HG03575 (cell line): ENCODE data around the gene ABCC9.
"Not testable (repeated sequence)": the region's sequence is repeated elsewhere in the genome, so short reads cannot be mapped to it uniquely, and the experiment has no call there.

Experiments used
- ATAC-seq: cut with Tn5 transposase; IDR thresholded peaks from one replicate; pipeline ENCODE4 v1.9.1; 2021; ENCODE audit not compliant: unreplicated experiment, insufficient number of reproducible peaks, low FRiP score; ENCODE audit errors: extremely low read depth

Gene ABCC9

DNA sequence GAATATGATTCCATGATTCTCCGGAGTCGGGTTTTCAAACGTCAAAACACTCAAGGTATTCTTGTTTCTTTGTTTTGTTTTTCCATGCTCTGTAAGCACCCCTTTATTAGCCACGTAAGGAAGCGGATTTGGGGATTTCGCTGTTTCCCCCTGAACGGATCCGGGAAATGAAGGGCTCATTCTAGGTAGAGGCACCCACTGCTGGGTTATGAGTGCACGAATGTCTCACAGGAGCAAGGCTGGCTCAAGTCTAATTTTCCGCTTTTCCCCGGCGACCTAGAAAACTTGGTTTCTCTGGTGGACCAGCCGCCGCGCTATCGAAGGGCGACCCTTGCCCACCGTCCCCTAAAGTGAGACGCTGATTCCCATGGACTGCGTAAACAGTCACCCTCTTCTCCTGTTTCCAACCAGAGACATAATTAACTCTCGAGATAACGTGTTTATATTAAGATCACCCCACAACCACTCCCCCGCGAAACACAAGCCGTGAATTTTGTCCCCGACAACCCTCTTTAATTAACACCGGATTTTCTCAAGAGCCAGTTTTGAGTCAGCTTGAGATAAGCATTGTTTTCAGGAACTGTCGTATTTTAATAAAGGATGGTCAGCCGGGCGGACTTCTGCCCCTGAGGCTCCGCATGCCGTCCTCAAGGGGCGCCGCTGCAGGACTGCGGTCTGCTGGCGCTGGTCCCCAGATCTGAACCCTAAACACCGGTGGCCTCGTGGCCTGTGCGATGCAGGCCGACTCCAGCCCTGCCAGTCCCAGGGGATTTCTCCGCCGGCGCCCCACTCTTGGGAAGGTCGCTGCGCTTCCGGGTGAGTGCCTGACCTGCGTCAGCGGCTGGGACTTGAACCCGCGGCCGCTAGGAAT is 515 bp upstream of the ABCC9 start:
- no peak for ATAC-seq

DNA sequence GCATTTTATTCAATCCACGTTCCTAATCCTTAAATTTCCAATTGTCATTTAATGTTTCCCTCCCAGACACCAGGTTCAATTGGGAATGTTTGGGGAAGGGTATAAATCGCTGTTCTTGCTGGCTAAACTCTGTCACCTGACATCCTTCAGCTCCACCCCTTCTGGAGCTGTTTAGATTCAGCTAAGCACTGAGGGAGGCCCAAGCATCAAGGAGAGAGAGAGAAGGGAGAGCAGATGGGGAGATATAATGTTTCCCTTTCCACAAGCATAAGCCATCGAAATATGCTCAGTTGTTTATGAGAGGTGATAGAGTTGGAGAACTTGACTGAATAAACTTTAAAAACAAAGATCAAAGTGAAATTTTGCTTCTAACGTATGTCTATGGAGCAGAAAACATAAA is 1.8 kb downstream of the ABCC9 start:
- ATAC-seq, result no peak

DNA sequence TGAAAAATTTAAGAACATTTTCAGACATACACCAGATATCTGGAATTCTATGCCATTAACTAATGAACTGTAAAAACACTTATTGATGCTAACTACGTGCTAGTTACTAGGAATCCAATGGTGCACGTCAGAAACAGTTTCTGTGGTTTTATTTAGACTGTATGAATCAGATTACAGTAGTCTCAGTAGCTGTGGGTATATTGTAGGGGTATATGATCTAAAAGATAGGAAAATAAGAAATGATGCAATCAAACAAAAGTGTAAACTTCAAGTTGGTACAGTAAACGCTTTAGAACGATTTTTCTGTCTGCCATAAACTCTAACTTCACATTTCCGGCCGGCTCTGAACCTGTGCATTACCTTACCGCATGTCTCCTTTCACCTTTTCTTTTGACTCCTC is 2.3 kb downstream of the ABCC9 start:
- no peak for ATAC-seq

DNA sequence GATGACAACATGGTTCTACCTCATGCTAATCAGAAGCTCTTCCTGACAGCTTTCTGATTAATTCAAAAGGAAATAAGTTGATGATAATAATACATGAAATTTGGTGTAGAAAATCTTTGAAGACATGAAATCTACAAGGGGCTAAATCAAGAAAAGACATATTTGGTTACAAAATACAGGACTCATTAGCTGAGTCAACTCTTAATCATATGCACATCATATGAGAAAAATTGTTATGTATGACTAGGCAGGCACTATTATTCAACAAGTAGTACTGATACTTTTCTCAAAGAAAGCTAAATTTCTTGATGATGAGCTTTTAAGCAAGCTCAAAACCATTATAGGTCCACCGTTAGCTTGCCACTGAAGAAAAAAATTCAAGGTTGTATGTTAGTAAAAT is 7.1 kb downstream of the ABCC9 start:
- no peak for ATAC-seq

DNA sequence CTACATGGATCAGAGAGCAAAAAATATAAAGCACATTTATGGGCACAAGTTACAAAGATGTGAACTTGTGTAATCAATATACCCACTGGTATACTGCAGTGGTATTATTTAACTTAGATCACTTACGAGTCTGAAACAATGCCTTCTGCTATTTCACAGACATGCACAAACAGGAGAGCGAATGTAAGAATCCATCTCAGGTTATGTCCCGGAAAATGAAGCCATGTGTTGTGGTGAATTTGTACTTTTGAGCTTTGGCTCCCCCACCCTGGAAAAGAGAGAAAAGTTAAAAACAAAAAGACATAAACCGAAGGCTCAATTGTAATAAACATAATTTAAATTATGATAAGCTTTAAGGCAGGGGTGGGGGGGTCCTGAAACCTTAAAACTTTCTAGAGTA is 7.6 kb downstream of the ABCC9 start:
- no peak for ATAC-seq

DNA sequence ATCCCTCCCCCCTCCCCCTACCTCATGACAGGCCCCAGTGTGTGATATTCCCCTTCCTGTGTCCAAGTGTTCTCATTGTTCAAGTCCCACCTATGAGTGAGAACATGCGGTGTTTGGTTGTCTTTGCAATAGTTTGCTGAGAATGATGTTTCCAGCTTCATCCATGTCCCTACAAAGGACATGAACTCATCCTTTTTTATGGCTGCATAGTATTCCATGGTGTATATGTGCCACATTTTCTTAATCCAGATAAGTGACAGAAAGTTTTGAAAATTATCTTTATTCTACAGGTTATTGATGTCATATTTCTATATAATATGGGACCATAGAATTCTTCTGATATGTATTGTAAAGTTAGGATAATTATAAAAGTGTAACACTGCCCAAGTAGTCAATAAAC is 11.3 kb downstream of the ABCC9 start:
- not testable (repeated sequence) for ATAC-seq

DNA sequence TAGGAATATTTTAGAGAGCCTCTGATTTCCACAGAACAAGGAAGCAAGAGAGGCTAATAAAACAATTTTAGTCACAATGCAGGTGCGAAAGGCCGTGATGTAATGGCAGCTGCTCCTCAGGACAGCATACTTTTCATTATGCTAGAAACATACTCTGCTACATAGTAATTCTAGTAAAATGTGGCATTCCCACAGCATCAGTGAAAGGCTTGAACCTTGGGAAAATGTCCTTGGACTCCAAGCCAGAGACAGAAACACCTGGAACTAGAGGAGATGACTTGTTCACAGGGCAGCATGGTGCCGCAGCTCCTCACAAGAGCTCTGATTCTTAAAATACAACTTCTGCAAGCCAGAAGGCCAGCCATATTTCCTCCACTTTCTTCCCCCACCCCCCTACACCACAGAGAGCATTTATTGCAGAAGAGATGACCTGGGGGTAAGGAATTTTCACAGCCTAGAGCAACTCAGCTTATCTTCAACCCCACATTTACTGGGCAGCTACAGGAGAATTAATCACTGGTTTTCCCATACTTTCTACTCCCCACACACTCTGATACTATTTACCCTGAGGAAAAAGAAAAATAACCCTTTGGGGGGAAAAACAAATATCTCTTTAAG is 15.8 kb downstream of the ABCC9 start:
- no peak for ATAC-seq

DNA sequence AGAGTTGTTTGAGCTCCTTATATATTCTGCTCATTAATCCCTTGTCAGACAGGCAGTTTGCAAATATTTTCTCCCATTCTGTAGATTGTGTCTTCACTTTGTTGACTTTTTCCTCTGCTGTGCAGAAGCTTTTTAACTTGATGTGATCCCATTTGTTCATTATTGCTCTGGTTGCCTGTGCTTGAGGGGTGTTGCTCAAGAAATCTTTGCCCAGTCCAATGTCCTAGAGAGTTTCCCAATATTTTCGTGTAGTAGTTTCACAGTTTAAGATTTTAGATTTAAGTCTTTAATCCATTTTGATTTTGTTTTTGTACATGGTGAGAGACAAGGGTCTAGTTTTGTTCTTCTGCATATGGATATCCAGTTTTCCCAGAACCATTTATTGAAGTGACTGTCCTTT is 19.8 kb downstream of the ABCC9 start:
- ATAC-seq, result no peak

DNA sequence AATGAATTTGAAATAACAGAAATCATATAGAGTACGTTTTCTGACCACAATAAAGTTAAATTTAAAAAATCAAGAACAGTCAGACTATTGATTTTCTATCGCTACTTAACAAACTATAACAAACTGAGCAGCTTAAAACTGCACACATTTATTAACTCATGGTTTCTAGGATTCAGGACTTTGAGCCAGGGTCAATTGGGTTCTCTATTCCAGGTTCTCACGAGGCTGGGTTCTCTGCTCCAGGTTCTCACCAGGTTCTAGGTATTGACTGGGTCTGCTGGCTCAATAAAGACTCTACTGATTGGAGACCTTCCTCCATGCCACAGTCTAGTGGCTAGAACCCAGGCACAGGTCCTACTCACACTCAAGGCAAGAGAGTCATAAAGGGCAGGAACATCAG is 22.8 kb downstream of the ABCC9 start:
- ATAC-seq, result no peak

DNA sequence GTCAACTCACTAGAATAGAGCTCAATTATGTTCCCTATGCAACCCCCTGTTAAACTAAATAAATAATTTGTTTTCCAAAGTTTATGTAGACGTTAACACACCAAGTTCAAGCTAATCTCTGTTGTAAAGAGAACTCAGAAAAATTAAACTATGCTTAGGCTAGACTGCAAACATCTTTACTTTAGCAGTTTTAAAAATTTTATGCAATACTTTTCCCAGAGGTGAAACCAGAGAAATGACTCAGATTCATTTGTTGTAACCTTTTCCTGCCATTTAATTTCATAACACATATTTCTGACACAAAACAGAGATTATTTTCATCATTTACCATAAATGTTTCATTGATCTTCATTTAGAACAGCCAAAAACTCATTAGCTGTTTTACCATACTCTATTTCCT is 27.4 kb downstream of the ABCC9 start:
- no peak for ATAC-seq

DNA sequence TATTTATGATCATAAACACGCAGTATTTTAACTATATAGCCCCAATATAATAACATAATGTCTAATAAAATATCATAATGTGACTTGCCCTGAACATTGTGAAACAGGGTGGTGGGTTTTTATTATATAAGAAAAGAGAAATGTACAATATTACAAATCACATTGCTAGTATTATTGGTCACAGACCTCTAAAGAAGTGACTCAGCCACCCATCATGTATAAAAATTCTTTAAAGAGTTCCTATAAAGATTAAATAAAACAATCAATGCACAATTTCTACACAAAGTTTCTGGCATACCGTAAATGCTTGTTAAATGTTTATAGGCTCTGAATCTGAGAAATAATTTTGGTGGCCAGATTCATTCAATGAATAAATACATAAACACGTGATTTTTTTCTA is 28.9 kb downstream of the ABCC9 start:
- ATAC-seq, result no peak

DNA sequence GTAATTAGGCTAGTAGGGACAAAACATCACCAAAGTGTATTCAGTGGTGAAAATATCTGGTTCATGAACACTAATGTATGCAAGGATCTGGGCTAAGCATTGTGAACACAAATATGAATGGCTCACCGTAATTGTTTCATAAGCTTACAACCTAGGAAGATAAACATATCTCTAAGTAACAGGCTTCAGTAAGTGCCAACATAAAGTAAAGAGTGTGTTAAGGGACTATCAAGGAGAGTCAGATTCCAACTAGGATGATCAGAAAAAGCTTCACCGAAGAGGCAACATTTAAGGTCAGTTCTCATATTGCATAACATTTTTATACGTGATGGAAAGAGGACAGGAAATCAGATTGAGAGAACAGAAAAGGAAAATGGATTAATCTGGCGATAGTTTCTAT is 29.4 kb downstream of the ABCC9 start:
- ATAC-seq, result no peak

DNA sequence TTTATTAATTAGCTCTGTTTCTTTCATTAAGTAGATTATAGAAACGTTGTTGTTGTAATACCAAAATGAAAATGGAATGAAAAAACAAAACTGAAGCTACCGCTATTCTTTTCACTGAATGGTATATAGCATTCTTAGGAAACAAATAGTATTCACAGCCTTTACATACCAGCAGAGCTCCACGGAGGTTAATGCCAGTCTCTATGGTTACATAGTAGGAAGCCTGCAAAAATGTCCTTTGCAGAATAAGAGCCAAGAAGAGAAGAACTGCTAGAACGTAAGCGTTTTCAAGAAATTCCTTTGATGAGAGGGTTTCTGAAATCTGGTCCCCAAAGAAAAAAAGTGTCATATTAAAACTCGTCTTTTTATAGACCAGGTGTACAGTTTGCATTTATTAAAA is 30.6 kb downstream of the ABCC9 start:
- ATAC-seq, result no peak

DNA sequence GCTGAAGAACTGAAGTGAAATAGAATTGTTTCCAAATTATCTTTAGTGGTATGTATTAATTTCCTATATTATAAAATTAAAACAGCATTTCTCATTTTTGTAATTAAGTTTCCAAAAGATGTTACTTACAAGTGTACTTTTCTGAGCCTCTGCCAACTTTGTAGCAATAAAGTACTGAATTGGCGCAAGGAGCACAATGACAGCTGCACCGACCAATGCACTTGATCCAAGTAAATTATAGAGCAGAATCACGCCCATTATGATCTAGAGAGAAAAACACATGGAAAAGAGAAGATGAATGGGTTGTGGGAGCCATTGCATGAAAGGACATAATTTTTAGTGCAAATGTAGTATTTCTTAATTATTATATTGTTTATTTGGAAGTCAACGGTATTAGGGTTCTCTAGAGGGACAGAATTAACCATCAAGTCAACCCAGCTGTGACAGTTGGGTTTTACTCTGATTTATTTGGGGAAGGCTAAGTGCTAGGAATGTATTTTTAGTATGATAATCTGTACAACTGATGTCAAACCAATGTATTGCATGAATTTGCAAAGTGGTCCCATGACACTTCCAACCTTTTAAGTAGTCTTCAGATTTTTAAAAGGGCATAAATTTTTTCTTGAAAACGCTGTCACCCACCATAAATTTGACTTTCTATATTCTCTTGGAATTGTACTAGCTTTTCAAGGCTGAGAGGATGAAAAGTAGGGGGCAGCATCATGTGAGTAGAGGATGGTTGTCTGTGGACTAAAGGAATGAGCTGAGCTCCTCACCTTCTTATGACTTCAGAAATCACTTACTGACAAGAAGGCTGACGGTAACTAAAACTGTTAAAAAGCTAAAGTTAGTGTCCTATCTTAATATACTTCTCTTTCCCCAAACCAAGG is 33.0 kb downstream of the ABCC9 start:
- ATAC-seq, result no peak

DNA sequence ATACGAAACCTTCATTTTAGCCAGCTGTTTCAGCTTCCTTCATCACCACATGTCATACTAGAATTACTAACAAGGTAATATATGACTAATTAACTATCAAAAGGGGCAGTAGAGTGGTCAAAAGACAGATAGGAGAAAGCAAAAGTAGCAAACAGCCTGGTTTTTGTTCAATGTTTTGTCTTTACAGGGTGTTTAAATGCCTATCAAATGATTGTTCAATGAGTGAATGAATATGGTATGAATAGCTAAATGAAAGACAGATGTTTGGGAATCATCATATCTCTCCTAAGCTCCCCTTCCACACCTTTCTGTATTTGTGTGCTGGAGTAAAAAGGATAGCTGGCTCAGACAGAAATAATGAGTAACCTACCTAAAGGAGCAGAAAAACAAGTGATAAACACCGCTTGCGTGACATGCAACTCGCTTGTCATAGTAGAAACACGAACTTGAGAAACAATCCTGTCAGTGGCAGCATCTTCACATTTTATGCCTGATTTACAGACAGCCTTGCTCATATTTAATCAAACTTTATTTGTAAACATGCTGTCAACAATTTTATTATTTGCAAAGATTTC is 34.2 kb downstream of the ABCC9 start:
- no peak for ATAC-seq

DNA sequence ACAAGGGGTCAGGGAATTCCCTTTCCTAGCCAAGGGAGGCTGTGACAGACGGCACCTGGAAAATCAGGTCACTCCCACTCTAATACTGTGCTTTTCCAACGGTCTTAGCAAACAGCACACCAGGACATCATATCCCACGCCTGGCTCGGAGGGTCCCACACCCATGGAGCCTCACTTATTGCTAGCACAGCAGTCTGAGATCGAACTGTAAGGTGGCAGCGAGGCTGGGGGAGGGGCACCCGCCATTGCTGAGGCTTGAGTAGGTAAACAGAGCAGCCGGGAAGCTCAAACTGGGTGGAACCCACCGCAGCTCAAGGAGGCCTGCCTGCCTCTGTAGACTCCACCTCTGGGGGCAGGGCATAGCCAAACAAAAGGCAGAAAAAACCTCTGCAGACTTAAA is 41.7 kb downstream of the ABCC9 start:
- ATAC-seq, result not testable (repeated sequence)

DNA sequence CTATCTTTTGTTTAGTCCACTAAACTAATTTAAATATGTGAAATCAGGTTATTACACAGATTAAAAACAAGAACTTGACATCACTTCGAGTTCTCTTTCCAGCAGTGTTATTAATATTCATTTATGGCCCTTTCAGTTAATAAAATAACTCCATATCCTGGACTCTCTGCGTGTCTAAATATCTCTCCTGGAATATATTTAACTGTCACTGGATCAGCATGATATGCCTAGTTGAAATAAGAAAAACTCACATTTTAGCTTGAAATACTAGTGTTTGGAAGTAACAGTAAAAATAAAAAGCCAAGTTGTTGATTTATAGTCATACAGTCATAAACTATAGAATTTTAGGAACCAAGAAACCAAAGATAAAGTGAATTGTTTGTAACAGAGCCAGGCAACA is 45.6 kb downstream of the ABCC9 start:
- ATAC-seq, result no peak

DNA sequence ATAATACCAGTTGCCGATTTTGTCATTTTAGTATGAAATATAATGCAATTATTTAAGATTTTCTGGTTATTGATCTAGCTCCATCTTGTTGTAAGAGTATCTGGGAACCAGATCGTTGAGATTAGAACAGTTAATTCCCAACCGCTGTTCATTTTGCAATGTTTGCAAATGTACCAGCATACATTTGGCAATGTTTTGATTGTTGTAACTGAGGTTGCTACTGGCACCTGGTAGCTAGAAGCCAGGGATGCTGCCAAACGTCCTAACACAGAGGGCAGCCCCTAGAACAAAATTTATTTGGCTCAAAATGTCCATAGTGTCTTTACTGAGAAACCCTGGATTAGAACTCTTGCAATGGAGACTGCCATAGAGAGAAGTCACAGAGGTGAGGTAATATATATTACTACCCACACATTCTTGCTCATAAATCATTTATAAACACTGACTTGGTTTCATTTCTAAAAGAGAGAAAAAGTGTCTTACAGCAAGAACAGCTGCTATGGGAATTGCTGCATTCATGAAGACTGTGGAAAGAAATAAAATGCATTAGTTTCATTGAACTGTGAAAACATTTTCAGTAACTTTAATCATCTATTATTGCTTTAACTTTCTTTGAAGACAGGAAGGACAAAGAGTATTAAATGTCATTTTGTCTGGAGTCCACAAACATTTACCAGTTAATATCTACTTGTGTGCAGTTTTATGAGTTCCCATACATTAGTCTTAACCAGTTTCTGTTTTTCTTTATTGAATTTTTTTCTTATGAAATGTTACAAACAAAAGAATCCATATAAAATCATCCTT is 46.2 kb downstream of the ABCC9 start:
- no peak for ATAC-seq

DNA sequence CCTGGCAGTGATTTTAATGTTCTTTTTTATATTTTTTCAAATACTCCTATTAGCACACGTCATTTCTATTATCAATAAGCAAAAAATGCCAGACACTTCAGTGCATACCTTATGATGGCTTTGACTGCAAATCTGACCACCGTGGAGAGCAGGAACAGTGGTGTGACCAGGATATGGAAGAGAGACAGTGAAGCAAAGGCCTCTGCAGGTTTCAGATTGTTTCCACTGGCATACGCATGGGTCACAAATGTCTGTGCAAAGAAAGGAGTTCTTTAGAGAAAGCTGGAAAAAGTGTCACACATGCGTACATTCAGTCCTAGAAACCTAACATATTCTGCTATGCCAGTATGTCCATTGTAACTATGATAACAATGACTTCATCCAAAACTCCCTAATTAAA is 47.3 kb downstream of the ABCC9 start:
- ATAC-seq, result no peak
